ENCODE results near the gene NR2C2AP.

NR2C2AP gene

DNA sequence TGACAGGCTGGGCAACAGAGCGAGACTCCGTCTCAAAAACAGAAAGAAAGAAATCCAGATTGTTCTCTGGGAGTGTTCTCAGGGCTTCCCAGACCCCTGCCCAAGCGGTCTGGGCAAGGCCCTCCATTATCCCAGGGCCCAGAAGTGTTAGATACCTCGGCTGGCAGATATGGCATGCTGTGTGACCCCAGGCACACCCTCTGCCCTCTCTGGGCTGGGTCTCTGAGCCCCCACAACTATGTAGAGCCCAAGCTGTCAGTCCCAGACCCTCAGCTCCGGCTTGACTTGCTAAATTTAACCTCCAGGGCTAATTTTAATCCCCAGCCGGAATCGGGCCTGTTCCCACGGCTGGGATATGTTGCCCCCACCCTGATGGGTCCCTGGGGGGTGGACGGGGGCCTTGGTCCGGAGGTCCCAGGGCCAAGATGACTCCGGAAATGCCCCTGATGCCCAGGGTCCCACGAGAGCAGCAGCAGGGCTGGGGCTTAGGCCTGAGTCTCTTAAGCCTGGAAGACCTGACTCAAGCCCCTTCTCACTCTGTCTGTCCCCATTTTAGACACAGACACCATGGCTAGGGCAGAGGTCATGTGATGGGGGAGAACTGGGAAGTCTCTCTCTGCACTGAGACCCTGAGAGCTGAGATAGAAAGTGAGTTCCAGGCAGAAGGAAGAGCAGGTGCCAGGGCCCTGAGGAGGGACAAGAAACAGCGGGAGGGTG is 50.4 kb downstream of the NR2C2AP start:
- DNase-seq (ENCODE audit: low read depth in 2 of 2): no peak

DNA sequence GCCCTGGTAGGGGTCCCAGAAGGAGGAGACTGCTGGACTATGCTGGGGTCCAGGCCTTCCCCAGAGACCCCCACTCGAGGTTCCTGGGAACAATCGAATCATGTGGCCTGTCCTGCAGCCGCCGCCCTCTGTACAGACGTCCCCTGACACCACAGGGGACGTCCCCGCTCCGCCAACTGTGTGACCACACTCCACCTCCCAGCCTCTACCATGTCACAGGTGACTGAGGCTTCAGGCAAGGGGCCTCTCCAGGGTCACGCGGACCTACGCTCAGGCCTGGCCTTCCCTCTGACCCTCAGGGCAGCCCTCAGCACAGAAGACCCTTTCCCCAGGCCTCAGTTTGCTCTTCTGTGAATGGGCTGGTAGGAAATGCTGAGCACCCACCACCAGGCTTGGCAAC is 51.8 kb downstream of the NR2C2AP start:
- DNase-seq (ENCODE audit: low read depth in 2 of 2): no peak

Data from stimulated activated CD8-positive, alpha-beta memory T cell treated with anti-CD3 and anti-CD28 coated beads, Interleukin-15, amount 100 ng/mL, for 4 hours (primary cell).